Measurements from ENCODE around the gene RPS2.

RPS2 gene

DNA sequence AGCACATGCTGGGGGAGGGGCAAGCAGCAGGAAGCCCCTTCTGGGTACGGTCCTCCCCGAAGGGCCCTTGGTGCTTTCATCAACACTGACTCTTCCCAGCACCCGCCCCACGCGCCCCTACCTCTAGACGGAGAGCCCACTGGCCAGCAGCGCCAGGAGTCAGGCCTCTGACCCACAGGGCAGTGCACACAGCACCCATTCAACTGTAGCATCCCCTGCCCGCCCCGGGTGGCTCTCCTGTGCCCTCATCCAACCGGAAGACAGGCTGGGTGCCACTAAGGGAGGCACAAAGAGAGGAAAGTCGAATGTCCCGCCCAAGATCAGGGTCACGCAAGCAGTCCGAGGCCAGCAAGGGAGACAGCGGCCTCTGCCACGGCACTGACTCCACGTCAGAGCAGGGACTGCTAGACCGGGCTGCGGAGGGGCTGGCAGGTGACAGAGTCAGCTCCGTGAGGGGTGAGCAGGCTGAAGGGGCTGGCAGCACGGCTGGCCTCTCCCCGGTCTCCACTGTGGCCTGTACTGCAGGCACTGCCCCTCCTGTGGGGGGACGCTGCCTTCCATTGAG lies 31.4 kb downstream of the RPS2 start:
- TF ChIP-seq, protein P1, sequence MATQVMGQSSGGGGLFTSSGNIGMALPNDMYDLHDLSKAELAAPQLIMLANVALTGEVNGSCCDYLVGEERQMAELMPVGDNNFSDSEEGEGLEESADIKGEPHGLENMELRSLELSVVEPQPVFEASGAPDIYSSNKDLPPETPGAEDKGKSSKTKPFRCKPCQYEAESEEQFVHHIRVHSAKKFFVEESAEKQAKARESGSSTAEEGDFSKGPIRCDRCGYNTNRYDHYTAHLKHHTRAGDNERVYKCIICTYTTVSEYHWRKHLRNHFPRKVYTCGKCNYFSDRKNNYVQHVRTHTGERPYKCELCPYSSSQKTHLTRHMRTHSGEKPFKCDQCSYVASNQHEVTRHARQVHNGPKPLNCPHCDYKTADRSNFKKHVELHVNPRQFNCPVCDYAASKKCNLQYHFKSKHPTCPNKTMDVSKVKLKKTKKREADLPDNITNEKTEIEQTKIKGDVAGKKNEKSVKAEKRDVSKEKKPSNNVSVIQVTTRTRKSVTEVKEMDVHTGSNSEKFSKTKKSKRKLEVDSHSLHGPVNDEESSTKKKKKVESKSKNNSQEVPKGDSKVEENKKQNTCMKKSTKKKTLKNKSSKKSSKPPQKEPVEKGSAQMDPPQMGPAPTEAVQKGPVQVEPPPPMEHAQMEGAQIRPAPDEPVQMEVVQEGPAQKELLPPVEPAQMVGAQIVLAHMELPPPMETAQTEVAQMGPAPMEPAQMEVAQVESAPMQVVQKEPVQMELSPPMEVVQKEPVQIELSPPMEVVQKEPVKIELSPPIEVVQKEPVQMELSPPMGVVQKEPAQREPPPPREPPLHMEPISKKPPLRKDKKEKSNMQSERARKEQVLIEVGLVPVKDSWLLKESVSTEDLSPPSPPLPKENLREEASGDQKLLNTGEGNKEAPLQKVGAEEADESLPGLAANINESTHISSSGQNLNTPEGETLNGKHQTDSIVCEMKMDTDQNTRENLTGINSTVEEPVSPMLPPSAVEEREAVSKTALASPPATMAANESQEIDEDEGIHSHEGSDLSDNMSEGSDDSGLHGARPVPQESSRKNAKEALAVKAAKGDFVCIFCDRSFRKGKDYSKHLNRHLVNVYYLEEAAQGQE (IDR thresholded peaks at IDR 0.05; ENCODE audit: insufficient read depth in 1 of 2, low read depth in 2 of 2, low read length in 2 of 2): no peak
- TF ChIP-seq FOXP2 (optimal IDR thresholded peaks at IDR 0.05; ENCODE audit: borderline replicate concordance, extremely low read depth, extremely low read length, insufficient read depth): no peak
- no peak for TF ChIP-seq POLR2AphosphoS5 (IDR thresholded peaks at IDR 0.05; ENCODE audit: low read depth, low read length)
- TF ChIP-seq SIN3A (IDR thresholded peaks at IDR 0.05; ENCODE audit: borderline replicate concordance, insufficient read depth, low read length): no peak

DNA sequence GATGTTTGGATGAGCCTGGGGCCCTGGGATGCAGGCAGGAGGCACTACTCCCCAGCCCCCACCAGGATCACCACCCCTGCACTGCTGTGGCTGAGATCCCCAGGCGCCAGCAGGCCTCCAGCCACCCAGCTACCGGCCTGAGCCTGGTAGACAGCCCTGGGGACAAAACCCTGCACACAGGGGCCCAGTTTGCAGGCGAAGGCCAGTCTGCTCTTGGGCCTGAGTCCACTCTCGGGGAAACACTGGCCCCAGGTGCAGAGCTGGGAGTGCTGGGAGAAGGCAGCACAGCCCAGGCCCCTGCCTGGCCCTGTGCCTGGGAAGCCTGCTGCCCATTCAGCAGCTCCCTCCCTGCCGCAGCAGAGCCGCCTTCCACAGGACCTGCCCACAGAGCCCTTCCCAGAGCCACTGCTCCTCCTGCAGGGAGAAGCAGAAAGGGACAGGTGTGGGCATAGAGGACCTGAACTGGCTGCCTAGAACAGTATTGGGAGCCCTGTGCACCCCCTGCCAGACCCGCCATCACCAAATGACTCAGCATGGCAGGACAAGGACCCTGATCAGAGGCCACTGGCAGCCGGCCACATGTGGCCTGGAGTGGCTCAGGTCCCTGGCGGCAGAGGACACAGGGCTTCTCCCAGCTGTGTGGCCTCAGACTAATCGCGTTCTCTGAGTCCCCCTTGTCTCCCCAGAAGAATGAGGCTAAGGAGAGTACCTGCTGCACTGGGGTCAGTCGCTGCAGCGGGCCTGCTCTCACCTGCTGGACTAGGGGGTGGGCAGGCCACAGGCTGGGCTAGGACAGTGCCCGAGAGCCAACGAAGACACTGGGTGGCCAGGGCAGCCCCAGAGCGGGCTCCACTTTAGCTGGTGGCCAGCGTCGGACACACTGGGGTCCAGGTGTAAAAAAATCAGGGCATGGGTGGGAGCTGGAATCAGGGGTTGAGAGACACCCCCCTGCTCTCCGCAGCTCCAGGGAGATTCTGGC lies 32.3 kb downstream of the RPS2 start:
- TF ChIP-seq FOXP2 (optimal IDR thresholded peaks at IDR 0.05; ENCODE audit: borderline replicate concordance, extremely low read depth, extremely low read length, insufficient read depth) (no peak), POLR2AphosphoS5 (IDR thresholded peaks at IDR 0.05; ENCODE audit: low read depth, low read length) (no peak), TAF1 (IDR thresholded peaks at IDR 0.05; ENCODE audit: borderline replicate concordance, insufficient read depth, low read length) (no peak), SIN3A (IDR thresholded peaks at IDR 0.05; ENCODE audit: borderline replicate concordance, insufficient read depth, low read length) (no peak)
- TF ChIP-seq, protein P1 (IDR thresholded peaks at IDR 0.05; ENCODE audit: insufficient read depth in 1 of 2, low read depth in 2 of 2, low read length in 2 of 2): no peak

DNA sequence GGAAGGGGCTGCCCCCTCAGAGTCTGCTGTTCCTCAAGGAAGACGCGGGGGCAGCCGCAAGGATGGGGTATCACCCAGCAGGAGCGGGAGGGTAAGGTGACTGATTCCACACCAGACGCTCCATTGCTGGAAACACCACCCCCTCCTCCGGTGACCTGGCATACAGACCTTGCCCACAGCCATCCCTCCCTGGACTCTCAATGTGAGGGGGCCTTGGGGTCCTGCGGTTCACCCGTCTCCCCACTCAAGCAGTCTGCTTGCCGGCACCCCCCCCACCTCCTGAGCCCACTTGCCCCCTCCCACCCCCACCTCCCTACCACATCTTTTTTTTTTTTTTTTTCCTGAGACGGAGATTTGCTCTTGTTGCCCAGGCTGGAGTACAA lies 34.3 kb downstream of the RPS2 start:
- TF ChIP-seq POLR2AphosphoS5 (IDR thresholded peaks at IDR 0.05; ENCODE audit: low read depth, low read length): no peak
- no peak for TF ChIP-seq SIN3A (IDR thresholded peaks at IDR 0.05; ENCODE audit: borderline replicate concordance, insufficient read depth, low read length)
- TF ChIP-seq, protein P1 (IDR thresholded peaks at IDR 0.05; ENCODE audit: insufficient read depth in 1 of 2, low read depth in 2 of 2, low read length in 2 of 2): no peak
- no peak for TF ChIP-seq FOXP2 (optimal IDR thresholded peaks at IDR 0.05; ENCODE audit: borderline replicate concordance, extremely low read depth, extremely low read length, insufficient read depth)
- TF ChIP-seq TAF1 (IDR thresholded peaks at IDR 0.05; ENCODE audit: borderline replicate concordance, insufficient read depth, low read length): no peak

DNA sequence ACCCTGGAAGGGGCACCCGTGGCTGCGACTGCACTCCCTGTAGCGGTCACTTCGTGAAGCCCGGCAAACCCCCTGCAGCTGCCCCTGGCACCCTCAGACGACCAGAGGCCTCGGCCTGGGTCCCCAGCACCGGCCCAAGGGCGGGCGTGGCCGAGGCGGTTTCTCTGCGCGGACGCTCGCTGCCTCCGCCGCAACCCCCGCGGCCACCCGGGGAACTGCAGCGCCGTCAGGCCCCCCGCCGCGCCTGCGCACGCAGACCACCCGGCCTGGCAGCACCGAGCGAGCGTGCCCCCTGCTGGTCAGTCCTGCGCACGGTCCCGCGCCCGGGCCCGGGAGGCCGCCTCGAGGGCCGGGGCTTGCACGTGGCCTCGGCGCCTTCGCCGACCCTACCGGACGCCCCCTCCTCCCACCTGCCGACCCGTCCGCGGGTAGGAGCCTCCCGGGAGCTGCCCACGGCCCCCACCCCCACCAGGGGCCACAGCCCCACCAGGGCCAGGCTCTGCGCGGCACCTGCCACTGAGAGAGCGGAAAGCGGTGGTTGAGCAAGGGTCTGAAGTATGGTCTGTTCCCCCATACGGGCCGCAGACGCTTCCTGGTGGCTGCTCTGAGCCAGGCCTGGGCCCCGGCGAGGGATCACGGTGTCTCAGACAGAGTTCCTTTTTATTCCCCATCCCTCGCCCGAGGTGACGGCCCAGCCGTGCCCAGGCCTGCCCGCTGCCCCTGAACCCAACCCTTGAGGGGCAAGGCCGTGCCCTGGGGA lies 34.9 kb downstream of the RPS2 start:
- TF ChIP-seq TAF1 (IDR thresholded peaks at IDR 0.05; ENCODE audit: borderline replicate concordance, insufficient read depth, low read length) (no peak), SIN3A (IDR thresholded peaks at IDR 0.05; ENCODE audit: borderline replicate concordance, insufficient read depth, low read length) (no peak), POLR2AphosphoS5 (IDR thresholded peaks at IDR 0.05; ENCODE audit: low read depth, low read length) (no peak), FOXP2 (optimal IDR thresholded peaks at IDR 0.05; ENCODE audit: borderline replicate concordance, extremely low read depth, extremely low read length, insufficient read depth) (peak; percentile 81)
- TF ChIP-seq, protein P1 (IDR thresholded peaks at IDR 0.05; ENCODE audit: insufficient read depth in 1 of 2, low read depth in 2 of 2, low read length in 2 of 2): no peak

Measured in PFSK-1 (cell line).